ENCODE measurements around the gene ARL6IP5.
A peak's percentile ranks its signal among the peaks of the same experiment; 100 is the strongest.

GRCh38 chr3:69080233-69080920 is 4.4 kb upstream of the ARL6IP5 start, which contains the start of gene UBA3:
- TF ChIP-seq YY1 (IDR thresholded peaks at IDR 0.05) (peak; percentile 98), RAD21 (IDR thresholded peaks at IDR 0.05) (no peak), CTCF (IDR thresholded peaks at IDR 0.05; ENCODE audit: low read depth, low read length, missing input control) (no peak), REST (IDR thresholded peaks at IDR 0.05) (peak; percentile 31), MAX (IDR thresholded peaks at IDR 0.05) (no peak), TAF1 (conservative IDR thresholded peaks at IDR 0.05) (peak; percentile 72), ZBTB33 (IDR thresholded peaks at IDR 0.05) (no peak), ATF3 (IDR thresholded peaks at IDR 0.05) (no peak), NR2F2 (IDR thresholded peaks at IDR 0.05) (no peak)
